SK-N-SH treated with all-trans-retinoic acid at 6 μM for 48 hours (cell line): ENCODE measurements around the gene DHX8.

Experiments used
- ESRRG ChIP-seq: fragments of 250-450 bp; sonication (Bioruptor Pico); IDR thresholded peaks from 2 replicates; pipeline ENCODE4 v1.6.1; 2021; ENCODE audit warnings: mild to moderate bottlenecking
- GLIS3 ChIP-seq: fragments of 250-450 bp; sonication (Bioruptor Pico); IDR thresholded peaks from 2 replicates; pipeline ENCODE4 v1.5.0; 2020; ENCODE audit warnings: mild to moderate bottlenecking, moderate library complexity
- ISL1 ChIP-seq: fragments of 250-450 bp; sonication (Bioruptor Pico); IDR thresholded peaks from 2 replicates; pipeline ENCODE4 v2.1.2; 2022; ENCODE audit warnings: mild to moderate bottlenecking, moderate library complexity
- OSR1 ChIP-seq: fragments of 250-450 bp; sonication (Bioruptor Pico); IDR thresholded peaks from 2 replicates; pipeline ENCODE4 v1.8.0; 2022; ENCODE audit warnings: moderate library complexity, mild to moderate bottlenecking, inconsistent platforms
- PPARA ChIP-seq: fragments of 250-450 bp; sonication (Bioruptor Pico); IDR thresholded peaks from 2 replicates; pipeline ENCODE4 v1.5.0; 2020; ENCODE audit warnings: mild to moderate bottlenecking, borderline replicate concordance
- RARB ChIP-seq: fragments of 250-450 bp; sonication (Bioruptor Pico); IDR thresholded peaks from 2 replicates; pipeline ENCODE4 v1.8.0; 2021; ENCODE audit warnings: mild to moderate bottlenecking, moderate library complexity
- TCF4 ChIP-seq: fragments of 250-450 bp; sonication (Bioruptor Pico); IDR thresholded peaks from 2 replicates; pipeline ENCODE4 v1.8.0; 2021; ENCODE audit warnings: mild to moderate bottlenecking, moderate library complexity, borderline replicate concordance
- TOX ChIP-seq: fragments of 250-450 bp; sonication (Bioruptor Pico); IDR thresholded peaks from 2 replicates; pipeline ENCODE4 v1.8.0; 2021; ENCODE audit warnings: mild to moderate bottlenecking, moderate library complexity, borderline replicate concordance
- ZFP3 ChIP-seq: fragments of 250-450 bp; sonication (Bioruptor Pico); IDR thresholded peaks from 2 replicates; pipeline ENCODE4 v1.5.0; 2020; ENCODE audit warnings: mild to moderate bottlenecking, moderate library complexity
- ZNF70 ChIP-seq: fragments of 450-650 bp; formaldehyde crosslinking; IDR thresholded peaks from 2 replicates; pipeline ENCODE4 v1.5.0; 2020; ENCODE audit warnings: mild to moderate bottlenecking, moderate library complexity
- ZNF8 ChIP-seq: fragments of 450-650 bp; formaldehyde crosslinking; IDR thresholded peaks from 2 replicates; pipeline ENCODE4 v1.5.0; 2020; ENCODE audit warnings: mild to moderate bottlenecking, moderate library complexity
- TF ChIP-seq, protein P1 (sequence below): fragments of 250-450 bp; sonication (Bioruptor Pico); IDR thresholded peaks from 2 replicates; pipeline ENCODE4 v1.8.0; 2020; ENCODE audit warnings: mild to moderate bottlenecking, moderate library complexity, borderline replicate concordance
- TF ChIP-seq, protein P2 (sequence below): fragments of 250-450 bp; sonication (Bioruptor Pico); IDR thresholded peaks from 2 replicates; pipeline ENCODE4 v1.5.0; 2020; ENCODE audit warnings: mild to moderate bottlenecking, moderate library complexity
- TF ChIP-seq, protein P3 (sequence below): fragments of 250-450 bp; sonication (Bioruptor Pico); IDR thresholded peaks from 2 replicates; pipeline ENCODE4 v1.5.1; 2020; ENCODE audit warnings: low read depth, mild to moderate bottlenecking, moderate library complexity

DNA sequence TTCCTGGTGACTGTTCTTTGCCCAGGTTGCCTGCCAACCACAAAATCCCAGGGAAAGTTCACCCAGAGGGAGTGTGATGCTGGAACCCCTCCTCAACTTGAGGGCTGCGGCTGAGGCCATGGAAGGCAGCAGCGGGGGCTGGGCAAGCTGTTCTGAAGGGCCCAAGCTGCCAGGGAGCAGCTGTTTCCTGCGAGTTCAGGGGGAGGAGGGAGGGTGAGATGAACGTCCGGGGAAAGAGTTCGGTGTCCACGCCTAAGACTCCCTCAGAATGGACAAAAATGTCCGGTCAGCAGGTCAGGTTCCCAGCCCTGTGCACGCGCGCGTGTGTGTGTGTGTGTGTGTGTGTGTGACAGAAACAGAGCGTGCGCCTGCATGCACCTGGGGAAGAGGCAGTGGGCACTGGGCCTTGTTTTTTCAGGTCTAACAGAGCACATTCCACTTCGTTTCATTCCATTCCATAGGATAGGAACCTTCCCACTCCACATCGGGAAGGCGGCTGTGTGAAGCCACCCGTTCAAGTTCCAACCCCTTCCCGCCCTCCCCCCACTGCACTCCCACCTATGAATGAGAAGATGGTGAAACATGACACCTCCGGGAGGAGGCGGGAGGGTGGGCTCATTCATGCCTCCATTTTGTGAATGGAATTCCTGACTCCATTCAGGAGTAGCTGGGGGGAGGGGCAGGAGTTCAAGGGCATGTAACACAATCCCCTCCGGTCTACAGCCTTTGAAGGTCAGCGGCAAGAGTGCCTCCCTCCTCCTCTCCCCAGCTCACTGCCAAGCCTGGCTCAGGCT, 46.7 kb downstream of the DHX8 start:
- TF ChIP-seq RARB (CRISPR knock-in tag) (no peak), ZNF70 (no peak), TOX (CRISPR knock-in tag) (no peak), TCF4 (CRISPR knock-in tag) (no peak), ZFP3 (no peak), ISL1 (CRISPR knock-in tag) (no peak), ZNF8 (CRISPR knock-in tag) (no peak), PPARA (CRISPR knock-in tag) (no peak), GLIS3 (CRISPR knock-in tag) (no peak), ESRRG (no peak), OSR1 (CRISPR knock-in tag) (no peak)
- TF ChIP-seq, protein P1, sequence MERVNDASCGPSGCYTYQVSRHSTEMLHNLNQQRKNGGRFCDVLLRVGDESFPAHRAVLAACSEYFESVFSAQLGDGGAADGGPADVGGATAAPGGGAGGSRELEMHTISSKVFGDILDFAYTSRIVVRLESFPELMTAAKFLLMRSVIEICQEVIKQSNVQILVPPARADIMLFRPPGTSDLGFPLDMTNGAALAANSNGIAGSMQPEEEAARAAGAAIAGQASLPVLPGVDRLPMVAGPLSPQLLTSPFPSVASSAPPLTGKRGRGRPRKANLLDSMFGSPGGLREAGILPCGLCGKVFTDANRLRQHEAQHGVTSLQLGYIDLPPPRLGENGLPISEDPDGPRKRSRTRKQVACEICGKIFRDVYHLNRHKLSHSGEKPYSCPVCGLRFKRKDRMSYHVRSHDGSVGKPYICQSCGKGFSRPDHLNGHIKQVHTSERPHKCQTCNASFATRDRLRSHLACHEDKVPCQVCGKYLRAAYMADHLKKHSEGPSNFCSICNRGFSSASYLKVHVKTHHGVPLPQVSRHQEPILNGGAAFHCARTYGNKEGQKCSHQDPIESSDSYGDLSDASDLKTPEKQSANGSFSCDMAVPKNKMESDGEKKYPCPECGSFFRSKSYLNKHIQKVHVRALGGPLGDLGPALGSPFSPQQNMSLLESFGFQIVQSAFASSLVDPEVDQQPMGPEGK (CRISPR knock-in tag), result no peak
- TF ChIP-seq, protein P2, sequence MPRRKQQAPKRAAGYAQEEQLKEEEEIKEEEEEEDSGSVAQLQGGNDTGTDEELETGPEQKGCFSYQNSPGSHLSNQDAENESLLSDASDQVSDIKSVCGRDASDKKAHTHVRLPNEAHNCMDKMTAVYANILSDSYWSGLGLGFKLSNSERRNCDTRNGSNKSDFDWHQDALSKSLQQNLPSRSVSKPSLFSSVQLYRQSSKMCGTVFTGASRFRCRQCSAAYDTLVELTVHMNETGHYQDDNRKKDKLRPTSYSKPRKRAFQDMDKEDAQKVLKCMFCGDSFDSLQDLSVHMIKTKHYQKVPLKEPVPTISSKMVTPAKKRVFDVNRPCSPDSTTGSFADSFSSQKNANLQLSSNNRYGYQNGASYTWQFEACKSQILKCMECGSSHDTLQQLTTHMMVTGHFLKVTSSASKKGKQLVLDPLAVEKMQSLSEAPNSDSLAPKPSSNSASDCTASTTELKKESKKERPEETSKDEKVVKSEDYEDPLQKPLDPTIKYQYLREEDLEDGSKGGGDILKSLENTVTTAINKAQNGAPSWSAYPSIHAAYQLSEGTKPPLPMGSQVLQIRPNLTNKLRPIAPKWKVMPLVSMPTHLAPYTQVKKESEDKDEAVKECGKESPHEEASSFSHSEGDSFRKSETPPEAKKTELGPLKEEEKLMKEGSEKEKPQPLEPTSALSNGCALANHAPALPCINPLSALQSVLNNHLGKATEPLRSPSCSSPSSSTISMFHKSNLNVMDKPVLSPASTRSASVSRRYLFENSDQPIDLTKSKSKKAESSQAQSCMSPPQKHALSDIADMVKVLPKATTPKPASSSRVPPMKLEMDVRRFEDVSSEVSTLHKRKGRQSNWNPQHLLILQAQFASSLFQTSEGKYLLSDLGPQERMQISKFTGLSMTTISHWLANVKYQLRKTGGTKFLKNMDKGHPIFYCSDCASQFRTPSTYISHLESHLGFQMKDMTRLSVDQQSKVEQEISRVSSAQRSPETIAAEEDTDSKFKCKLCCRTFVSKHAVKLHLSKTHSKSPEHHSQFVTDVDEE (CRISPR knock-in tag), result no peak
- TF ChIP-seq, protein P3, sequence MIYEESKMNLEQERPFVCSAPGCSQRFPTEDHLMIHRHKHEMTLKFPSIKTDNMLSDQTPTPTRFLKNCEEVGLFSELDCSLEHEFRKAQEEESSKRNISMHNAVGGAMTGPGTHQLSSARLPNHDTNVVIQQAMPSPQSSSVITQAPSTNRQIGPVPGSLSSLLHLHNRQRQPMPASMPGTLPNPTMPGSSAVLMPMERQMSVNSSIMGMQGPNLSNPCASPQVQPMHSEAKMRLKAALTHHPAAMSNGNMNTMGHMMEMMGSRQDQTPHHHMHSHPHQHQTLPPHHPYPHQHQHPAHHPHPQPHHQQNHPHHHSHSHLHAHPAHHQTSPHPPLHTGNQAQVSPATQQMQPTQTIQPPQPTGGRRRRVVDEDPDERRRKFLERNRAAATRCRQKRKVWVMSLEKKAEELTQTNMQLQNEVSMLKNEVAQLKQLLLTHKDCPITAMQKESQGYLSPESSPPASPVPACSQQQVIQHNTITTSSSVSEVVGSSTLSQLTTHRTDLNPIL, result no peak
